Right atrium auricular region (tissue), 2 donors: ENCODE data around the gene NEU2. TPM values are rescaled to one million over a fixed set of nuclear protein-coding genes. Genes with fewer than 3 reads are reported as not detected.

ENCODE experiments used
- DNase-seq: peaks from one replicate; pipeline ENCODE4 v3.0.0-alpha.2; 2019; ENCODE audit warnings: low spot score
- H3K27ac ChIP-seq, 2 donors: fragments of 200-600 bp; sonication (generic); 1 replicate in 1 of 2; 2 replicates in 1 of 2; pipeline ENCODE4 v1.5.1; 2016 to 2019
- H3K27me3 ChIP-seq, 2 donors: fragments of 200-600 bp; sonication (generic); one replicate each; pipeline versions ENCODE4 v1.5.1 to v1.6.0; 2017 to 2019
- H3K36me3 ChIP-seq: fragments of 200-600 bp; sonication (generic); one replicate; pipeline ENCODE4 v1.5.1; 2016
- H3K4me1 ChIP-seq, 2 donors: fragments of 200-600 bp; sonication (generic); one replicate each; pipeline versions ENCODE4 v1.5.1 to v1.6.0; 2017 to 2019
- H3K4me3 ChIP-seq, 2 donors: fragments of 200-600 bp; sonication (generic); 1 replicate in 1 of 2; 2 replicates in 1 of 2; pipeline ENCODE4 v1.5.1; 2017 to 2019; ENCODE audit warnings: mild to moderate bottlenecking in 1 of 2, moderate library complexity in 1 of 2
- H3K9me3 ChIP-seq, 2 donors: fragments of 200-600 bp; sonication (generic); one replicate each; pipeline ENCODE4 v1.5.1; 2019
- CTCF ChIP-seq, 2 donors: fragments of 200-600 bp; sonication (generic); IDR thresholded peaks; one replicate each; pipeline ENCODE4 v1.5.1; 2019; ENCODE audit warnings: antibody characterized with exemption in 2 of 2
- total RNA-seq, 2 donors: library from RNA; depleted of rRNA; stranded (reverse); fragments of >200 nt; gene quantifications; one replicate each; pipeline ENCODE4 v1.1.0, GENCODE V29; 2016

Gene NEU2
- total RNA-seq, 2 donors from 2014 or later: not detected

GRCh38 chr2:233025706-233026105 is 6.8 kb upstream of the NEU2 start:
- no peaks in the 10 kb centered on the region for H3K27me3 ChIP-seq
- DNase-seq: no peak
- H3K9me3 ChIP-seq: no peaks in the 10 kb centered on the region
- no peak overlapping the region for H3K27ac ChIP-seq
- H3K36me3 ChIP-seq: no peaks in the 10 kb centered on the region
- H3K4me1 ChIP-seq: no peaks in the 10 kb centered on the region
- TF ChIP-seq CTCF (IDR thresholded peaks at IDR 0.05): no peak
- H3K4me3 ChIP-seq: no peak overlapping the region

- TF ChIP-seq CTCF (IDR thresholded peaks at IDR 0.05): no peak
These were observed 6.2 kb upstream of the NEU2 start for GRCh38 chr2:233026198-233026813.

GRCh38 chr2:233029321-233029720 is 3.2 kb upstream of the NEU2 start:
- no peak overlapping the region for H3K4me3 ChIP-seq
- no peaks in the 10 kb centered on the region for H3K9me3 ChIP-seq
- no peak overlapping the region for H3K27ac ChIP-seq
- H3K27me3 ChIP-seq: no peaks in the 10 kb centered on the region
- no peaks in the 10 kb centered on the region for H3K4me1 ChIP-seq
- no peak for DNase-seq
- no peaks in the 10 kb centered on the region for H3K36me3 ChIP-seq
- no peak for TF ChIP-seq CTCF (IDR thresholded peaks at IDR 0.05)

More at GRCh38 chr2:233026198-233026813, 6.2 kb upstream of the NEU2 start:
- H3K9me3 ChIP-seq: no peaks in the 10 kb centered on the region
- no peak overlapping the region for H3K4me3 ChIP-seq
- H3K27me3 ChIP-seq: no peaks in the 10 kb centered on the region
- no peak for DNase-seq
- no peak overlapping the region for H3K27ac ChIP-seq
- no peaks in the 10 kb centered on the region for H3K36me3 ChIP-seq
- H3K4me1 ChIP-seq: no peaks in the 10 kb centered on the region

DNA sequence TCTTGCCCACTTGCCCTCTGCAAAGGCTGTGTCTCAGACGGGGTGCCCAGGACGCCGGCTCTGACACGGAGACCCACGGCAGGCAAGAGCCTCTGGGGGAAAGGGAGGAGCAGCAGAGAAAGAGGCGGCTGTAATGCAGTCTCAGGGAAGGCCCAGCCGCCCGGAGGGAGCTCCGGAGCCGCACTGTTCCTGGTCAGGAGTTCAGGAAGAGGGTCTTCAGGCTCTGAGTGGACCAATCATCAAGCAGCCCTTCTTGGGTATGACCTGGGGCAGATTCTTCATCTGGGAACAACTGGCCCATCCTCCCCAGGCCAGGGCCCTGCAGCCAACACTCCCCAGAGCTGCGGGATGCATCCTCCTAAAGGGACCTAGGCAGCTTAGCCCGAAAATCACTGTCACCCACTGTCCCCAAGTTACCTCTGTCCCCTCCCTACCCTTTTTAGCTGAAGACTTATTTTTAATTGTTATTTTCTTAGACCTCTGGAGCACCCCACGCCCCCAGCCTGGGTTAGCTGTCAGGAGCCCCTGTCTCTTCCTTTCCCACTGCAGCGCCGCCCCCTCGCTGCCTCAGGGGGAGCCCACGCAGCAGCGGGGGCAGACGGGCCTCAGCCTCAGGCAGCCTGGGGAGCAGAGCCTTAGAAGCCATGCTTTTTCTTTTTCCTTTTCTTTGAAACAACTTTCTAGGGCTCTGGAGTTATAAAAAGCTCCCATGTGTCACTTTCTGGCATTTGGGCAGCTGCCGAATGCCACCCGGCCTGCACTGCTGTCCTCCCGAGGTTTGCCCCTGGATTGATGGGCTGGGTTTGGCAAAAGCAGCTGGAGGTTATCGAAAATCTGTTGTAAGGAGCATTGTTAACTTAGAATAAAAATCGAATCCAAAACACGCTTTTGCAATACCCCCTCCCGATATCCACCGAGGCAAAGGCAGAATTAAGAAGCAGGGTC is 644 bp upstream of the NEU2 start:
- Histone ChIP-seq H3K27me3 (no peaks in the 10 kb centered on the region), H3K36me3 (no peaks in the 10 kb centered on the region), H3K9me3 (no peaks in the 10 kb centered on the region), H3K4me1 (no peaks in the 10 kb centered on the region), H3K27ac (no peak overlapping the region), H3K4me3 (no peak overlapping the region)
- TF ChIP-seq CTCF (IDR thresholded peaks at IDR 0.05): no peak
- DNase-seq: no peak

DNA sequence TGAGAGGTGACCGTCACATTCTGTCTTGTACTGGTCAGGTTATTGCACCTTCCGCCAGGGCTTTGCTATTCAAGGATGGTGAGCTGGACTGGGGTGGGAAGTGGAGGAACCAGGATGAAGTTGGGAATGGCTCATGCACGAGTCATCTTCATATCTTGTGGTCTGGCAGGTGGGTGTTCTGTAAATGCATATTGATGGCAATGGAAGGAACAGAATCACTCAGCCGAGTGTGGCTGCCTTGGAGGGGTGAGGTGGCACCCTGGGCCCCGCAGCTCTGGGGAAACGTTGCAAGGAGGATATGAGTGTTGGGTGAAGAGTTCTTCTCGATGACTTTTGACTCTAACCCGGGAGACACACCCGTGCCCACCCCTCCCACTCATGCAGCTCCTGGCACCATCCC is 1.2 kb downstream of the NEU2 start:
- TF ChIP-seq CTCF (IDR thresholded peaks at IDR 0.05): no peak
- no peaks in the 10 kb centered on the region for H3K27me3 ChIP-seq

More for the DNA sequence above, 1.2 kb downstream of the NEU2 start:
- Histone ChIP-seq H3K4me3 (no peak overlapping the region), H3K27ac (no peak overlapping the region), H3K36me3 (no peaks in the 10 kb centered on the region), H3K4me1 (no peaks in the 10 kb centered on the region), H3K9me3 (no peaks in the 10 kb centered on the region)
- no peak for DNase-seq
